Gastrocnemius medialis (tissue), 4 donors: Measurements from ENCODE around the gene SLC6A15.

Experiments
- CTCF ChIP-seq, 5 experiments: fragments of 450-650 bp in 3 of 5; fragments of 200-600 bp in 2 of 5; sonication (generic) in 2 of 5; IDR thresholded peaks in 4 of 5; conservative IDR thresholded peaks in 1 of 5; 1 replicate in 4 of 5; 2 replicates in 1 of 5; pipeline ENCODE4 v1.5.1; 2016 to 2019; ENCODE audit warnings: antibody characterized with exemption in 5 of 5, mild to moderate bottlenecking in 3 of 5, moderate library complexity in 3 of 5
- POLR2A ChIP-seq, 2 donors: fragments of 450-650 bp; IDR thresholded peaks; one replicate each; pipeline ENCODE4 v1.6.1; 2017; ENCODE audit warnings: antibody characterized with exemption in 2 of 2, mild to moderate bottlenecking in 2 of 2, moderate library complexity in 2 of 2

GRCh38 chr12:84912198-84913128 lies at the start of gene SLC6A15:
- TF ChIP-seq CTCF (IDR thresholded peaks at IDR 0.05 in 4 of 5, conservative IDR thresholded peaks at IDR 0.05 in 1 of 5), result no peak
- TF ChIP-seq POLR2A (IDR thresholded peaks at IDR 0.05), result no peak
